ENCODE results near the gene PTGES. TPM values are rescaled to one million over a fixed set of nuclear protein-coding genes. Genes with fewer than 3 reads are reported as not detected.

PTGES gene
- total RNA-seq, 1 experiment from 2014 or later: 17.2 TPM

- Histone ChIP-seq H3K9me3 (ENCODE audit: control insufficient read depth in 1 of 2, insufficient read depth in 1 of 2, low read depth in 1 of 2, low read length in 2 of 2) (no peaks in the 10 kb centered on the region), H4K20me1 (ENCODE audit: insufficient read depth) (no peaks in the 10 kb centered on the region), H3K4me3 (replicated peaks in 1 of 2; ENCODE audit: low read depth in 1 of 2, low read length in 2 of 2) (no peak overlapping the region), H3K4me2 (ENCODE audit: low read length) (no peak overlapping the region), H3K27me3 (ENCODE audit: insufficient read depth, low read length) (no peaks in the 10 kb centered on the region), H3K79me2 (ENCODE audit: insufficient read depth, low read length) (no peaks in the 10 kb centered on the region), H3K27ac (ENCODE audit: low read depth, low read length) (no peak overlapping the region), H2AFZ (ENCODE audit: low read depth, low read length, poor library complexity, severe bottlenecking) (no peak overlapping the region), H3K9me2 (ENCODE audit: insufficient read depth) (no peaks in the 10 kb centered on the region), H3K36me3 (ENCODE audit: control insufficient read depth in 1 of 2, insufficient read depth in 2 of 2, low read length in 2 of 2) (no peaks in the 10 kb centered on the region), H3K9ac (ENCODE audit: low read length) (no peak overlapping the region), H3K4me1 (ENCODE audit: control insufficient read depth in 1 of 2, insufficient read depth in 2 of 2, low read length in 2 of 2) (no peaks in the 10 kb centered on the region)
- ChIA-PET CTCF (no interaction called here), POLR2A (no interaction called here), RAD21 (ENCODE audit: low non-redundant PET in 1 of 2, low total read pairs in 2 of 2, uncharacterized antibody in 2 of 2, unreplicated experiment in 2 of 2) (no interaction called here)
- BruUV-seq (replicated peaks): no TSS peak
- ATAC-seq (no peak), DNase-seq (ENCODE audit: low read depth, low spot score) (no peak)
- TF ChIP-seq CTCF (IDR thresholded peaks at IDR 0.05 in 2 of 3, conservative IDR thresholded peaks at IDR 0.05 in 1 of 3; ENCODE audit: borderline replicate concordance in 1 of 3, insufficient read depth in 1 of 3, low read depth in 2 of 3, low read length in 2 of 3) (no peak), REST (IDR thresholded peaks at IDR 0.05; ENCODE audit: low read depth) (no peak), TCF7L2 (IDR thresholded peaks at IDR 0.05; ENCODE audit: borderline replicate concordance, extremely low read depth, insufficient read depth, insufficient read length) (no peak), POLR2AphosphoS5 (IDR thresholded peaks at IDR 0.05; ENCODE audit: low read depth, low read length) (no peak), ZFX (IDR thresholded peaks at IDR 0.05) (no peak), ZBTB33 (IDR thresholded peaks at IDR 0.05; ENCODE audit: extremely low read depth, insufficient replicate concordance, low read length) (no peak), FOSL1 (IDR thresholded peaks at IDR 0.05; ENCODE audit: low read depth) (no peak), CEBPB (IDR thresholded peaks at IDR 0.05; ENCODE audit: low read depth) (no peak), SIN3A (IDR thresholded peaks at IDR 0.05; ENCODE audit: low read depth) (no peak), EGR1 (IDR thresholded peaks at IDR 0.05; ENCODE audit: low read depth) (no peak), RAD21 (IDR thresholded peaks at IDR 0.05; ENCODE audit: low read depth) (no peak), EZH2phosphoT487 (IDR thresholded peaks at IDR 0.05; ENCODE audit: borderline replicate concordance) (no peak)
- intact Hi-C loops (cut with micrococcal nuclease): no loop called here
Observed at GRCh38 chr9:129710169-129710453, 42.7 kb downstream of the PTGES start.

Measured in HCT116 (cell line).